Ishikawa (cell line): ENCODE results near the gene VGLL1.

Experiments
- CEBPB ChIP-seq: IDR thresholded peaks from 2 replicates; pipeline ENCODE4 v1.6.1; 2012
- CREB1 ChIP-seq: IDR thresholded peaks from 2 replicates; pipeline ENCODE4 v1.6.1; 2012; ENCODE audit warnings: low read depth
- EGR1 ChIP-seq: IDR thresholded peaks from 2 replicates; pipeline ENCODE4 v1.6.1; 2012
- EP300 ChIP-seq: IDR thresholded peaks from 2 replicates; pipeline ENCODE4 v1.6.1; 2012; ENCODE audit warnings: borderline replicate concordance
- FOXM1 ChIP-seq: IDR thresholded peaks from 2 replicates; pipeline ENCODE4 v1.6.1; 2012; ENCODE audit warnings: low read depth, borderline replicate concordance
- NFIC ChIP-seq: IDR thresholded peaks from 2 replicates; pipeline ENCODE4 v1.6.1; 2012
- RAD21 ChIP-seq: IDR thresholded peaks from 2 replicates; pipeline ENCODE4 v1.6.1; 2012; ENCODE audit warnings: low read depth
- TAF1 ChIP-seq: IDR thresholded peaks from 2 replicates; pipeline ENCODE4 v1.6.1; 2012; ENCODE audit warnings: low read depth, mild to moderate bottlenecking
- TCF12 ChIP-seq: IDR thresholded peaks from 2 replicates; pipeline ENCODE4 v1.6.1; 2012; ENCODE audit warnings: low read depth
- TEAD4 ChIP-seq: IDR thresholded peaks from 2 replicates; pipeline ENCODE4 v1.6.1; 2012
- YY1 ChIP-seq: IDR thresholded peaks from 2 replicates; pipeline ENCODE4 v1.6.1; 2012; ENCODE audit warnings: low read depth
- ZBTB7A ChIP-seq: IDR thresholded peaks from 2 replicates; pipeline ENCODE4 v1.6.1; 2012; ENCODE audit warnings: low read depth
- TF ChIP-seq, protein P1 (sequence below): IDR thresholded peaks from 2 replicates; pipeline ENCODE4 v1.6.1; 2012
- TF ChIP-seq, protein P2 (sequence below): IDR thresholded peaks from 2 replicates; pipeline ENCODE4 v1.6.1; 2012
- TF ChIP-seq, protein P3 (sequence below): IDR thresholded peaks from 2 replicates; pipeline ENCODE4 v1.6.1; 2012; ENCODE audit warnings: low read depth, mild to moderate bottlenecking

VGLL1 gene

DNA sequence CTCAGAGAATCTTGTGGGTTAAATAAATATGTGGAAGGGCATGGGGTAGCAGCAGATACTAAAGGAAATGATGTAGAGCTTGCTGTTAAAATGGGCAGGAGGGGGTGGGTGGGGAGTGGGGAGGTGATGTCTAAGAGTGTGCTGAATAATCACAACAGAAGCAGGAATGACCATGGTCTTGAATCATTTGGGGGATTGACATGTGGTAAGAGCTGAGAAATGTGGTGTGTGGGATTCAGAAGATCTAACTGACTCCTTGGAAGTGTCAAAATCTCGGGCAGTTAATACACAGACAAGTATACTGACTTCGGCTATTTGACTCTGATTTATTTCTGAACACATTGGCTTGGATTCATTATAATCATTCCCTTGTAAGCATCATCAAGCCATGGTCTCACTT, 6.8 kb downstream of the VGLL1 start:
- TF ChIP-seq ZBTB7A: no peak
- TF ChIP-seq, protein P1, sequence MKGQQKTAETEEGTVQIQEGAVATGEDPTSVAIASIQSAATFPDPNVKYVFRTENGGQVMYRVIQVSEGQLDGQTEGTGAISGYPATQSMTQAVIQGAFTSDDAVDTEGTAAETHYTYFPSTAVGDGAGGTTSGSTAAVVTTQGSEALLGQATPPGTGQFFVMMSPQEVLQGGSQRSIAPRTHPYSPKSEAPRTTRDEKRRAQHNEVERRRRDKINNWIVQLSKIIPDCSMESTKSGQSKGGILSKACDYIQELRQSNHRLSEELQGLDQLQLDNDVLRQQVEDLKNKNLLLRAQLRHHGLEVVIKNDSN: no peak
- TF ChIP-seq CEBPB: no peak

DNA sequence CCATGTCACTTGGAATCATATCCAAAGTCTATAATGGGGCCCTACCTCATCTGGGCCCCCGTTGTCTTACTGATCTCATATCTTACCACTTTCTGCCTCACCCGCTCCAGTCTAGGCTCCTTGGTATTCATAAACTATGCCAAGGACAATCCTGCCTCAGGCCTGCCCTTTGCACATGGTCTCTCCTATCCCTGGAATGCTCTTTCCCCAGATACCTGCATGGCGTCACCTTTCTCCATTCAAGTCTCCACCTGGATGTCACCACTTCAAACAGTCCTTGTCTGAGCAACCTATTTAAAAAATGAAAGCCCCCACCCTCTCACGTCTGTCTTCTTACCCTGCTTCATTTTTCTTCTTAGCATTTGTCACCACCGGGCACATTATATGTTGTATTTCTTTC, 8.2 kb downstream of the VGLL1 start:
- no peak for TF ChIP-seq FOXM1
- TF ChIP-seq, protein P2, sequence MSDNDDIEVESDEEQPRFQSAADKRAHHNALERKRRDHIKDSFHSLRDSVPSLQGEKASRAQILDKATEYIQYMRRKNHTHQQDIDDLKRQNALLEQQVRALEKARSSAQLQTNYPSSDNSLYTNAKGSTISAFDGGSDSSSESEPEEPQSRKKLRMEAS: no peak
- TF ChIP-seq TAF1: no peak
- TF ChIP-seq ZBTB7A: no peak
- TF ChIP-seq, protein P3, sequence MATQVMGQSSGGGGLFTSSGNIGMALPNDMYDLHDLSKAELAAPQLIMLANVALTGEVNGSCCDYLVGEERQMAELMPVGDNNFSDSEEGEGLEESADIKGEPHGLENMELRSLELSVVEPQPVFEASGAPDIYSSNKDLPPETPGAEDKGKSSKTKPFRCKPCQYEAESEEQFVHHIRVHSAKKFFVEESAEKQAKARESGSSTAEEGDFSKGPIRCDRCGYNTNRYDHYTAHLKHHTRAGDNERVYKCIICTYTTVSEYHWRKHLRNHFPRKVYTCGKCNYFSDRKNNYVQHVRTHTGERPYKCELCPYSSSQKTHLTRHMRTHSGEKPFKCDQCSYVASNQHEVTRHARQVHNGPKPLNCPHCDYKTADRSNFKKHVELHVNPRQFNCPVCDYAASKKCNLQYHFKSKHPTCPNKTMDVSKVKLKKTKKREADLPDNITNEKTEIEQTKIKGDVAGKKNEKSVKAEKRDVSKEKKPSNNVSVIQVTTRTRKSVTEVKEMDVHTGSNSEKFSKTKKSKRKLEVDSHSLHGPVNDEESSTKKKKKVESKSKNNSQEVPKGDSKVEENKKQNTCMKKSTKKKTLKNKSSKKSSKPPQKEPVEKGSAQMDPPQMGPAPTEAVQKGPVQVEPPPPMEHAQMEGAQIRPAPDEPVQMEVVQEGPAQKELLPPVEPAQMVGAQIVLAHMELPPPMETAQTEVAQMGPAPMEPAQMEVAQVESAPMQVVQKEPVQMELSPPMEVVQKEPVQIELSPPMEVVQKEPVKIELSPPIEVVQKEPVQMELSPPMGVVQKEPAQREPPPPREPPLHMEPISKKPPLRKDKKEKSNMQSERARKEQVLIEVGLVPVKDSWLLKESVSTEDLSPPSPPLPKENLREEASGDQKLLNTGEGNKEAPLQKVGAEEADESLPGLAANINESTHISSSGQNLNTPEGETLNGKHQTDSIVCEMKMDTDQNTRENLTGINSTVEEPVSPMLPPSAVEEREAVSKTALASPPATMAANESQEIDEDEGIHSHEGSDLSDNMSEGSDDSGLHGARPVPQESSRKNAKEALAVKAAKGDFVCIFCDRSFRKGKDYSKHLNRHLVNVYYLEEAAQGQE: no peak
- no peak for TF ChIP-seq EGR1
- TF ChIP-seq TEAD4: no peak
- TF ChIP-seq NFIC: no peak
- TF ChIP-seq CEBPB: no peak
- TF ChIP-seq, protein P1: no peak
- TF ChIP-seq YY1: no peak
- no peak for TF ChIP-seq CREB1

DNA sequence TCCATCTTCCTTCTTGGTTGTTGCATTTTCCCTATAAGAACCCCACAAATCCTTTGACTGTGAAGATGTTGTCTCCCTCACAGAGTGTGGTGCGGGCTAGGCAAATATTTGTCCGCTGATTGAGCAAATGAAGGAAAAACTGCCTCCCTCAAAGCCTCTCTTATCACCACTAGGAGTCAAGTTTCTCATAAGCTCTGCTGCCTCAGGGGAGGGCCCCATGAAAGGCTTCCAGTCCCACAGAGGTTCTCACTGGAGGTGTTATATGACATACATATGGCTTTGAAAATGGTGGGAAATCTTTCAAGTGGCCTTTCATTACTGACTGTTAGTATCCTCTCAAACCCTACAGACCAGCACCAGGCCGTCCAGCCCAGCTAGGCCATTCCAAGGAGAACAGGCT, 9.3 kb downstream of the VGLL1 start:
- TF ChIP-seq EGR1 (no peak), ZBTB7A (no peak), CREB1 (no peak), CEBPB (no peak), EP300 (no peak), NFIC (no peak), RAD21 (no peak), FOXM1 (no peak), YY1 (no peak), TCF12 (no peak), TEAD4 (no peak)
- TF ChIP-seq, protein P3: no peak
- TF ChIP-seq, protein P1: no peak
- TF ChIP-seq, protein P2: no peak

DNA sequence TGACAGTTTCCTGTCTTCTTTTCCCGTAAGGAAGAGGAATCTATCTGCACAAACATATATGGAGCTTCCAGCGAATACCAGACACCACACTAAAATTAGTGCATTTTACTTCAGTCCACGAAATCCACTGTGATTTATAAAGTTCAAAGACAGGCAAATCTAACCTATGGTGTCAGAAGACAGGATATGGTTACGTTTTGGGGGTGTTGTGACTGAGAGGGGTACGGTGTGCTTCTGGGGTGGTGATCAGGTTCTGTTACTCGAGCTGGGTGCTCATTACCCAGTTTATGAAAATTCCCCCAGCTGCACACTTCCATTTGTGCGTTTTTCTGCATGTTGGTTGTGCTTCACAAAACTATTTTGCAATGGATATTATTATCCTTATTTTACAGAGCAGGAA, 10.3 kb downstream of the VGLL1 start:
- no peak for TF ChIP-seq CREB1
- TF ChIP-seq, protein P2: no peak
- no peak for TF ChIP-seq EGR1
- no peak for TF ChIP-seq ZBTB7A
- no peak for TF ChIP-seq YY1
- TF ChIP-seq, protein P3: no peak
- no peak for TF ChIP-seq CEBPB
